Mesenchymal stem cell (in vitro differentiated cells and primary cell): ENCODE data around the gene EVC.

ENCODE experiments used
- DNase-seq: peaks from one replicate; pipeline ENCODE4 v3.0.0-alpha.2; 2013
- H2AFZ ChIP-seq: one replicate; pipeline ENCODE4 v1.6.1; 2013; ENCODE audit warnings: low read depth, mild to moderate bottlenecking, control low read depth, inconsistent platforms, low read length, moderate library complexity
- H2AK5ac ChIP-seq: 2 replicates; pipeline ENCODE4 v1.6.1; 2013; ENCODE audit warnings: low read length, moderate library complexity, mild to moderate bottlenecking, inconsistent platforms; ENCODE audit not compliant: severe bottlenecking
- H2BK120ac ChIP-seq: one replicate; pipeline ENCODE4 v1.6.1; 2013; ENCODE audit warnings: low read depth, mild to moderate bottlenecking, inconsistent platforms, low read length, moderate library complexity
- H2BK12ac ChIP-seq, 2 experiments: one replicate each; pipeline ENCODE4 v1.6.1; 2013; ENCODE audit warnings: inconsistent platforms in 2 of 2, low read length in 2 of 2, mild to moderate bottlenecking in 2 of 2, moderate library complexity in 2 of 2, control low read depth in 1 of 2
- H2BK15ac ChIP-seq: one replicate; pipeline ENCODE4 v1.6.1; 2013; ENCODE audit warnings: mild to moderate bottlenecking, low read depth, inconsistent platforms; ENCODE audit not compliant: poor library complexity, severe bottlenecking
- H2BK5ac ChIP-seq: 2 replicates; pipeline ENCODE4 v1.6.1; 2013; ENCODE audit warnings: low read depth, mild to moderate bottlenecking, low read length, control low read depth, inconsistent platforms; ENCODE audit not compliant: poor library complexity, severe bottlenecking
- H3K14ac ChIP-seq, 2 experiments: one replicate each; pipeline ENCODE4 v1.6.1; 2013; ENCODE audit warnings: inconsistent platforms in 2 of 2, low read length in 2 of 2, control low read depth in 1 of 2, mild to moderate bottlenecking in 1 of 2, moderate library complexity in 1 of 2
- H3K18ac ChIP-seq, 2 experiments: one replicate each; pipeline ENCODE4 v1.6.1; 2013; ENCODE audit warnings: inconsistent platforms in 2 of 2, low read length in 2 of 2, control low read depth in 1 of 2, low read depth in 1 of 2, mild to moderate bottlenecking in 1 of 2
- H3K23ac ChIP-seq, 2 experiments: one replicate each; pipeline ENCODE4 v1.6.1; 2013; ENCODE audit warnings: inconsistent platforms in 2 of 2, low read length in 2 of 2, mild to moderate bottlenecking in 2 of 2, moderate library complexity in 2 of 2, control low read depth in 1 of 2
- H3K27ac ChIP-seq: 2 replicates; pipeline ENCODE4 v1.5.1; 2013; ENCODE audit warnings: mild to moderate bottlenecking, moderate library complexity, low read length, control low read depth, inconsistent platforms; ENCODE audit not compliant: poor library complexity, severe bottlenecking
- H3K27me3 ChIP-seq, 2 experiments: 2 replicates each; pipeline versions ENCODE4 v1.6.1 to v1.7.0; 2013; ENCODE audit warnings: low read length in 2 of 2, mild to moderate bottlenecking in 2 of 2, moderate library complexity in 2 of 2, control low read depth in 1 of 2, inconsistent platforms in 1 of 2; ENCODE audit not compliant: control insufficient read depth in 1 of 2, insufficient read depth in 1 of 2
- H3K36me3 ChIP-seq, 2 experiments: 2 replicates each; pipeline versions ENCODE4 v1.6.1 to v1.7.0; 2013; ENCODE audit warnings: low read length in 2 of 2, control low read depth in 1 of 2, inconsistent platforms in 1 of 2, low read depth in 1 of 2, mild to moderate bottlenecking in 1 of 2; ENCODE audit not compliant: insufficient read depth in 2 of 2, control insufficient read depth in 1 of 2
- H3K4ac ChIP-seq, 2 experiments: one replicate each; pipeline ENCODE4 v1.6.1; 2013; ENCODE audit warnings: inconsistent platforms in 2 of 2, low read length in 2 of 2, mild to moderate bottlenecking in 2 of 2, moderate library complexity in 2 of 2, control low read depth in 1 of 2, low read depth in 1 of 2
- H3K4me1 ChIP-seq: 2 replicates; pipeline ENCODE4 v1.6.1; 2013; ENCODE audit warnings: low read depth, low read length, control low read depth; ENCODE audit not compliant: control insufficient read depth, insufficient read depth
- H3K4me2 ChIP-seq: 2 replicates; pipeline ENCODE4 v1.6.1; 2013; ENCODE audit warnings: low read length, mild to moderate bottlenecking, inconsistent platforms; ENCODE audit not compliant: poor library complexity, severe bottlenecking
- H3K4me3 ChIP-seq, 2 experiments: 2 replicates each; pipeline versions ENCODE4 v1.5.1 to v1.7.0; 2013; ENCODE audit warnings: low read length in 2 of 2, mild to moderate bottlenecking in 2 of 2, control low read depth in 1 of 2, low read depth in 1 of 2; ENCODE audit not compliant: insufficient read depth in 1 of 2
- H3K79me1 ChIP-seq: replicated peaks from 2 replicates; pipeline ENCODE4 v1.6.1; 2013; ENCODE audit warnings: mild to moderate bottlenecking, control low read depth, low read length, inconsistent platforms; ENCODE audit not compliant: poor library complexity, severe bottlenecking
- H3K9ac ChIP-seq: 2 replicates; pipeline ENCODE4 v1.7.0; 2013; ENCODE audit warnings: mild to moderate bottlenecking, low read length, moderate library complexity
- H3K9me3 ChIP-seq: 2 replicates; pipeline ENCODE4 v1.7.0; 2013; ENCODE audit warnings: mild to moderate bottlenecking, low read length; ENCODE audit not compliant: control insufficient read depth
- H4K8ac ChIP-seq: one replicate; pipeline ENCODE4 v1.6.1; 2013; ENCODE audit warnings: inconsistent platforms, mild to moderate bottlenecking, low read length, moderate library complexity
- H4K91ac ChIP-seq: one replicate; pipeline ENCODE4 v1.6.1; 2013; ENCODE audit warnings: mild to moderate bottlenecking, low read length, inconsistent platforms
- whole genome bisulfite sequencing: methylation state at CpG from one replicate; pipeline ENCODE4 v1.1.7; 2013; ENCODE audit warnings: mixed read lengths; 5-methylcytosine and 5-hydroxymethylcytosine counted together

Gene EVC

GRCh38 chr4:5816101-5816500, 105.1 kb downstream of the EVC start:
- Histone ChIP-seq H3K4ac (no peak overlapping the region), H4K91ac (no peak overlapping the region), H4K8ac (no peak overlapping the region), H3K36me3 (peaks cover 84 to 99% of the 10 kb centered on the region in 2 experiments), H3K27ac (no peak overlapping the region), H2BK120ac (no peak overlapping the region), H3K4me3 (no peak overlapping the region), H2BK12ac (no peak overlapping the region), H3K9me3 (no peaks in the 10 kb centered on the region), H3K79me1 (peaks cover 36% of the 10 kb centered on the region), H3K4me1 (peaks cover 2% of the 10 kb centered on the region), H2BK15ac (no peak overlapping the region), H2AK5ac (no peak overlapping the region), H2BK5ac (no peak overlapping the region), H3K23ac (no peak overlapping the region), H3K9ac (no peak overlapping the region), H2AFZ (no peak overlapping the region), H3K4me2 (no peak overlapping the region), H3K14ac (no peak overlapping the region), H3K18ac (no peak overlapping the region), H3K27me3 (no peaks in the 10 kb centered on the region)
- WGBS = 93% methylated on average over 8 of the region's 8 CpGs
- no peak for DNase-seq

DNA sequence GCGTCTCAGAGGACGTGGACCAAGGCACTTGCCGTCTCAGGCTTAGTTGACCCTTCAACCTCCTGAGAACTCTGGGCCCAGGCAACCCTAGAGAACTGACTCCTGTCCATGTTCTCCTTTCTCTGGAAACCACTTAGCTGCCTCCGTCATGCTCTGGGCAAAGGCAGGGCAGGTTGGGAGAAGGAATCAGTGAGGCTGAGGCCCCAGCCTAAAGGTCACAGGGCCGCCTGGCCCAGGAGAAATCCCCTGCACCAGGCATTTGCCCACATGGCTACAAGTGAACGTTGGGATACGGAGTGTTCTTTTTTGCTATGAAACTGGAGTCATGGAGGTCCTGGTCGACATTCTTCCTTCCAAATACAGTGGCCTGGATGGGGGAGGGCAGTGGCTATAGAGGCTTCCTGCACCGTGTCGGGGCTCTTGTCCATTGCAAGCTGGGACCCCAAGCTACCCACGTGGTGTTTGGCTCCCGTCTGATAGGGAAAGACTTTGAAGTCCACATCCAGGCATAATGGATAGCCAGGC, 105.9 kb downstream of the EVC start:
- Histone ChIP-seq H3K14ac (no peak overlapping the region), H2BK120ac (no peak overlapping the region), H3K4me1 (peaks cover 2% of the 10 kb centered on the region), H3K9me3 (no peaks in the 10 kb centered on the region), H3K4me2 (no peak overlapping the region), H3K36me3 (peaks cover 84 to 99% of the 10 kb centered on the region in 2 experiments), H2BK12ac (no peak overlapping the region), H2BK15ac (no peak overlapping the region), H3K27me3 (no peaks in the 10 kb centered on the region), H3K23ac (no peak overlapping the region), H3K9ac (no peak overlapping the region), H3K79me1 (peaks cover 40% of the 10 kb centered on the region), H3K4me3 (no peak overlapping the region), H3K4ac (no peak overlapping the region), H2BK5ac (no peak overlapping the region), H3K27ac (no peak overlapping the region), H2AK5ac (no peak overlapping the region), H4K8ac (no peak overlapping the region), H4K91ac (no peak overlapping the region), H3K18ac (no peak overlapping the region), H2AFZ (no peak overlapping the region)
- DNase-seq = no peak
- WGBS = 98% methylated on average over 12 of the region's 12 CpGs

GRCh38 chr4:5821665-5822358, 110.8 kb downstream of the EVC start:
- no peak overlapping the region for H3K27ac ChIP-seq
- no peak overlapping the region for H2BK12ac ChIP-seq
- H4K91ac ChIP-seq = no peak overlapping the region
- 68% methylated on average over 18 of the region's 18 CpGs for WGBS
- H2BK15ac ChIP-seq = no peak overlapping the region
- no peaks in the 10 kb centered on the region for H3K4me1 ChIP-seq
- H2BK120ac ChIP-seq = no peak overlapping the region
- no peak overlapping the region for H3K4ac ChIP-seq
- no peak overlapping the region for H2AK5ac ChIP-seq
- H2BK5ac ChIP-seq = no peak overlapping the region
- no peak overlapping the region for H3K4me3 ChIP-seq
- H3K79me1 ChIP-seq = peaks cover 12% of the 10 kb centered on the region
- H3K9ac ChIP-seq = no peak overlapping the region
- H3K23ac ChIP-seq = no peak overlapping the region
- no peaks in the 10 kb centered on the region for H3K9me3 ChIP-seq
- no peaks in the 10 kb centered on the region for H3K27me3 ChIP-seq
- no peak overlapping the region for H2AFZ ChIP-seq
- H3K14ac ChIP-seq = no peak overlapping the region
- no peak for DNase-seq
- H4K8ac ChIP-seq = no peak overlapping the region
- no peak overlapping the region for H3K4me2 ChIP-seq
- H3K36me3 ChIP-seq = peaks cover 60 to 97% of the 10 kb centered on the region in 2 experiments
- no peak overlapping the region for H3K18ac ChIP-seq

- no peak overlapping the region for H3K14ac ChIP-seq
- H3K36me3 ChIP-seq = peaks cover 60 to 91% of the 10 kb centered on the region in 2 experiments
- DNase-seq = no peak
- no peak overlapping the region for H3K4me3 ChIP-seq
- no peak overlapping the region for H4K8ac ChIP-seq
- H2BK12ac ChIP-seq = no peak overlapping the region
- H3K23ac ChIP-seq = no peak overlapping the region
- no peak overlapping the region for H2BK5ac ChIP-seq
- no peak overlapping the region for H3K4me2 ChIP-seq
- no peak overlapping the region for H2AFZ ChIP-seq
- no peaks in the 10 kb centered on the region for H3K9me3 ChIP-seq
- H2AK5ac ChIP-seq = no peak overlapping the region
- no peak overlapping the region for H3K27ac ChIP-seq
- WGBS = 97% methylated on average over 5 of the region's 5 CpGs
- no peaks in the 10 kb centered on the region for H3K4me1 ChIP-seq
- no peak overlapping the region for H4K91ac ChIP-seq
- peaks cover 8% of the 10 kb centered on the region for H3K79me1 ChIP-seq
- no peak overlapping the region for H3K18ac ChIP-seq
- H3K4ac ChIP-seq = no peak overlapping the region
- H3K9ac ChIP-seq = no peak overlapping the region
- H3K27me3 ChIP-seq = no peaks in the 10 kb centered on the region
- no peak overlapping the region for H2BK120ac ChIP-seq
- no peak overlapping the region for H2BK15ac ChIP-seq
Measured at GRCh38 chr4:5822619-5823018, 111.6 kb downstream of the EVC start.
